Naive B cell (primary cell): Measurements from ENCODE around the gene RABL2B. TPM values are rescaled to one million over a fixed set of nuclear protein-coding genes. Genes with fewer than 3 reads are reported as not detected.
A peak's percentile ranks its signal among the peaks of the same experiment; 100 is the strongest.

Source experiments
- ATAC-seq, 2 donors: fragments of 150-1000 bp; cut with Tn5 transposase; 2 replicates each; pipeline ENCODE4 v1.10.0; 2021; ENCODE audit warnings: low read depth in 2 of 2, mild to moderate bottlenecking in 2 of 2, moderate library complexity in 2 of 2
- DNase-seq: peaks from one replicate; pipeline ENCODE4 v3.0.0; 2022
- H3K27ac Mint-ChIP-seq, 6 donors: one replicate each; pipeline ENCODE4 v1.8.0; 2020 to 2022; ENCODE audit warnings: mild to moderate bottlenecking in 6 of 6, mixed read lengths in 6 of 6, moderate library complexity in 5 of 6, inconsistent platforms in 2 of 6
- H3K27me3 Mint-ChIP-seq, 3 donors: one replicate each; pipeline ENCODE4 v1.8.0; 2021 to 2022; ENCODE audit warnings: mixed read lengths in 3 of 3, mild to moderate bottlenecking in 1 of 3
- H3K36me3 Mint-ChIP-seq, 2 donors: one replicate each; pipeline ENCODE4 v1.8.0; 2020 to 2022; ENCODE audit warnings: mixed read lengths in 2 of 2, inconsistent platforms in 1 of 2, mild to moderate bottlenecking in 1 of 2
- H3K4me1 Mint-ChIP-seq, 3 donors: one replicate each; pipeline ENCODE4 v1.8.0; 2020 to 2022; ENCODE audit warnings: mixed read lengths in 3 of 3, inconsistent platforms in 1 of 3, mild to moderate bottlenecking in 1 of 3, moderate library complexity in 1 of 3
- H3K4me3 Mint-ChIP-seq, 8 donors: one replicate each; pipeline ENCODE4 v1.8.0; 2020 to 2022; ENCODE audit warnings: mild to moderate bottlenecking in 8 of 8, mixed read lengths in 8 of 8, moderate library complexity in 8 of 8, inconsistent platforms in 2 of 8
- H3K9me3 Mint-ChIP-seq, 7 donors: one replicate each; pipeline ENCODE4 v1.8.0; 2020 to 2022; ENCODE audit warnings: mixed read lengths in 7 of 7, mild to moderate bottlenecking in 5 of 7, inconsistent platforms in 2 of 7, moderate library complexity in 1 of 7
- polyA plus RNA-seq, 6 donors: library from polyadenylated mRNA; unstranded; fragments of 300-500 nt; fragmentation: Illumina TruSeq; gene quantifications; one replicate each; pipeline ENCODE4 v1.2.3, GENCODE V29; 2021; ENCODE audit warnings: low read depth in 6 of 6

Gene RABL2B
- polyA plus RNA-seq, 6 donors from 2014 or later: 22.2 to 30.9 (median 26.8) TPM

- Mint-ChIP-seq H3K27ac (no peak overlapping the region), H3K9me3 (no peaks in the 10 kb centered on the region)
- no peak for DNase-seq
These were observed 49.7 kb downstream of the RABL2B start for GRCh38 chr22:50733521-50734342.

GRCh38 chr22:50732681-50733080 lies 50.8 kb downstream of the RABL2B start:
- no peaks in the 10 kb centered on the region for H3K9me3 Mint-ChIP-seq
- peaks cover 5 to 8% (median 8%) of the 10 kb centered on the region in 3 donors for H3K4me1 Mint-ChIP-seq
- peaks cover 8 to 13% (median 8%) of the 10 kb centered on the region in 3 donors for H3K27me3 Mint-ChIP-seq
- ATAC-seq (no peak), DNase-seq (no peak)
- H3K4me3 Mint-ChIP-seq: no peak overlapping the region
- no peak overlapping the region for H3K27ac Mint-ChIP-seq
- H3K36me3 Mint-ChIP-seq: no peaks in the 10 kb centered on the region

More at GRCh38 chr22:50733521-50734342, 49.7 kb downstream of the RABL2B start:
- H3K27me3 Mint-ChIP-seq: peaks cover 8 to 13% (median 13%) of the 10 kb centered on the region in 3 donors
- no peak for ATAC-seq
- no peak overlapping the region for H3K4me3 Mint-ChIP-seq
- no peaks in the 10 kb centered on the region for H3K36me3 Mint-ChIP-seq
- H3K4me1 Mint-ChIP-seq: peaks cover 5 to 8% (median 8%) of the 10 kb centered on the region in 3 donors

- Mint-ChIP-seq H3K27me3 (peaks cover 6 to 8% (median 7%) of the 10 kb centered on the region in 3 donors), H3K4me3 (no peak overlapping the region), H3K4me1 (peaks cover 5 to 8% (median 8%) of the 10 kb centered on the region in 3 donors), H3K36me3 (no peaks in the 10 kb centered on the region), H3K9me3 (no peaks in the 10 kb centered on the region), H3K27ac (no peak overlapping the region)
- DNase-seq: no peak
- ATAC-seq: peak in 1 of 2 donors; percentile 61
These were observed 51.4 kb downstream of the RABL2B start for GRCh38 chr22:50731811-50732624.

- DNase-seq (no peak), ATAC-seq (no peak)
- Mint-ChIP-seq H3K4me1 (peaks cover 5 to 8% (median 8%) of the 10 kb centered on the region in 3 donors), H3K36me3 (no peaks in the 10 kb centered on the region), H3K4me3 (no peak overlapping the region), H3K27me3 (peaks cover 0 to 7% (median 6%) of the 10 kb centered on the region in 3 donors), H3K27ac (no peak overlapping the region), H3K9me3 (no peaks in the 10 kb centered on the region)
These were observed 52.3 kb downstream of the RABL2B start for GRCh38 chr22:50730941-50731661.

- peak overlapping the region in 1 of 6 donors; percentile 36 for H3K27ac Mint-ChIP-seq
These were observed 53.2 kb downstream of the RABL2B start for GRCh38 chr22:50730013-50730891.

GRCh38 chr22:50729391-50730012 lies 53.9 kb downstream of the RABL2B start:
- Mint-ChIP-seq H3K9me3 (no peaks in the 10 kb centered on the region), H3K4me3 (no peak overlapping the region), H3K27ac (peak overlapping the region in 2 of 6 donors; percentile 32 to 78), H3K36me3 (no peaks in the 10 kb centered on the region), H3K27me3 (no peaks in the 10 kb centered on the region), H3K4me1 (peaks cover 5 to 10% (median 9%) of the 10 kb centered on the region in 3 donors)
- no peak for DNase-seq
- ATAC-seq: peak in 1 of 2 donors; percentile 20

More at GRCh38 chr22:50730013-50730891, 53.2 kb downstream of the RABL2B start:
- no peak for DNase-seq
- no peaks in the 10 kb centered on the region for H3K9me3 Mint-ChIP-seq
- H3K4me1 Mint-ChIP-seq: peaks cover 5 to 8% (median 8%) of the 10 kb centered on the region in 3 donors
- H3K36me3 Mint-ChIP-seq: no peaks in the 10 kb centered on the region
- H3K27me3 Mint-ChIP-seq: peaks cover 0 to 5% (median 3%) of the 10 kb centered on the region in 3 donors
- ATAC-seq: no peak
- H3K4me3 Mint-ChIP-seq: no peak overlapping the region

- no peak for ATAC-seq
- H3K27ac Mint-ChIP-seq: peak overlapping the region in 1 of 6 donors; percentile 41
- no peaks in the 10 kb centered on the region for H3K9me3 Mint-ChIP-seq
- no peaks in the 10 kb centered on the region for H3K36me3 Mint-ChIP-seq
- H3K4me1 Mint-ChIP-seq: peaks cover 14 to 18% (median 18%) of the 10 kb centered on the region in 3 donors
- no peak overlapping the region for H3K4me3 Mint-ChIP-seq
- no peak for DNase-seq
- H3K27me3 Mint-ChIP-seq: no peaks in the 10 kb centered on the region
These were observed 54.9 kb downstream of the RABL2B start for GRCh38 chr22:50728523-50728931.

- no peaks in the 10 kb centered on the region for H3K36me3 Mint-ChIP-seq
- peak overlapping the region in 2 of 6 donors; percentile 70 to 88 for H3K27ac Mint-ChIP-seq
- H3K9me3 Mint-ChIP-seq: no peaks in the 10 kb centered on the region
- ATAC-seq (no peak), DNase-seq (no peak)
- H3K27me3 Mint-ChIP-seq: peaks cover 0 to 3% (median 0%) of the 10 kb centered on the region in 3 donors
- peaks cover 14 to 24% (median 18%) of the 10 kb centered on the region in 3 donors for H3K4me1 Mint-ChIP-seq
- no peak overlapping the region for H3K4me3 Mint-ChIP-seq
These were observed 55.5 kb downstream of the RABL2B start for GRCh38 chr22:50727678-50728522.

- H3K27ac Mint-ChIP-seq: peak overlapping the region in 1 of 6 donors; percentile 70
- H3K4me3 Mint-ChIP-seq: no peak overlapping the region
- H3K27me3 Mint-ChIP-seq: peaks cover 0 to 9% (median 0%) of the 10 kb centered on the region in 3 donors
- no peak for DNase-seq
- H3K4me1 Mint-ChIP-seq: peaks cover 14 to 22% (median 18%) of the 10 kb centered on the region in 3 donors
- ATAC-seq: no peak
- peaks cover 0 to 3% (median 0%) of the 10 kb centered on the region in 7 donors for H3K9me3 Mint-ChIP-seq
- no peaks in the 10 kb centered on the region for H3K36me3 Mint-ChIP-seq
These were observed 56.6 kb downstream of the RABL2B start for GRCh38 chr22:50726643-50727340.

- peaks cover 14 to 22% (median 18%) of the 10 kb centered on the region in 3 donors for H3K4me1 Mint-ChIP-seq
- H3K4me3 Mint-ChIP-seq: no peak overlapping the region
- H3K27ac Mint-ChIP-seq: peak overlapping the region in 1 of 6 donors; percentile 78
- ATAC-seq (no peak), DNase-seq (no peak)
- peaks cover 0 to 9% (median 0%) of the 10 kb centered on the region in 3 donors for H3K27me3 Mint-ChIP-seq
- peaks cover 0 to 3% (median 0%) of the 10 kb centered on the region in 7 donors for H3K9me3 Mint-ChIP-seq
- H3K36me3 Mint-ChIP-seq: no peaks in the 10 kb centered on the region
These were observed 57.8 kb downstream of the RABL2B start for GRCh38 chr22:50725597-50725996.

- Mint-ChIP-seq H3K27me3 (peaks cover 0 to 9% (median 0%) of the 10 kb centered on the region in 3 donors), H3K4me3 (no peak overlapping the region), H3K36me3 (no peaks in the 10 kb centered on the region), H3K27ac (peak overlapping the region in 1 of 6 donors; percentile 16), H3K9me3 (peaks cover 0 to 3% (median 0%) of the 10 kb centered on the region in 7 donors), H3K4me1 (peaks cover 12 to 21% (median 15%) of the 10 kb centered on the region in 3 donors)
- DNase-seq (no peak), ATAC-seq (no peak)
These were observed 58.8 kb downstream of the RABL2B start for GRCh38 chr22:50724616-50725015.
